K562 (cell line): ENCODE data around the gene IMPG1. TPM values are rescaled to one million over a fixed set of nuclear protein-coding genes. Genes with fewer than 3 reads are reported as not detected.

Source experiments
- ATAC-seq: fragments of 200-7000 bp; cut with Tn5 transposase; 3 replicates; pipeline ENCODE4 v1.9.1; 2020; ENCODE audit warnings: moderate library complexity
- BruUV-seq: library from RNA; stranded (reverse); fragments of 400-500 nt; replicated peaks from 2 replicates; lab custom pipeline; 2021; lab: Mats Ljungman, UMichigan
- CTCF ChIA-PET: fragments of 300-600 bp; formaldehyde crosslinking; extraction: SDS; loops from one replicate; lab custom pipeline; 2021; ENCODE audit warnings: low intra/inter-chr PET ratio; lab: Yijun Ruan, JAX
- POLR2A ChIA-PET: fragments of 300-600, 350-650 bp; sonication (Branson Sonifier 250); formaldehyde crosslinking; extraction: SDS; loops from one replicate; lab custom pipeline; 2021; ENCODE audit warnings: antibody characterized with exemption, inconsistent platforms; lab: Yijun Ruan, JAX
- DNase-seq, 4 experiments: peaks; one replicate each; pipeline versions ENCODE4 v3.0.0 to v3.0.0-alpha.2; 2011 to 2018; ENCODE audit warnings: low spot score in 3 of 4, mixed read lengths in 3 of 4; ENCODE audit errors: extremely low read depth in 1 of 4
- FAIRE-seq: peaks from 2 replicates; lab custom pipeline; 2011; peaks lifted over from hg19 to GRCh38; lab: Jason Lieb, UNC
- H2AFZ ChIP-seq: 2 replicates; pipeline ENCODE4 v1.6.0; 2011; ENCODE audit warnings: low read depth, low read length, control low read depth, inconsistent platforms
- H3K27ac ChIP-seq: fragments of 200-600 bp; 3 replicates; pipeline ENCODE4 v1.8.0; 2011; ENCODE audit warnings: low read depth, mild to moderate bottlenecking, control low read depth, inconsistent platforms, low read length, moderate library complexity, mixed read lengths; ENCODE audit errors: extremely low read depth
- H3K27me3 ChIP-seq, 2 experiments: fragments of 300-600 bp in 1 of 2; 2 replicates in 1 of 2; 3 replicates in 1 of 2; pipeline versions ENCODE4 v1.6.0 to v1.8.0; 2011; ENCODE audit warnings: inconsistent platforms in 2 of 2, low read length in 2 of 2, mild to moderate bottlenecking in 1 of 2, mixed read lengths in 1 of 2, moderate library complexity in 1 of 2; ENCODE audit not compliant: control insufficient read depth in 2 of 2, insufficient read depth in 2 of 2
- H3K36me3 ChIP-seq: fragments of 300-600 bp; 3 replicates; pipeline ENCODE4 v1.8.0; 2011; ENCODE audit warnings: mild to moderate bottlenecking, low read length, inconsistent platforms; ENCODE audit not compliant: control insufficient read depth, insufficient read depth
- H3K4me1 ChIP-seq, 2 experiments: fragments of 200-600 bp in 1 of 2; replicated peaks in 1 of 2; 2 replicates in 1 of 2; 3 replicates in 1 of 2; pipeline versions ENCODE4 v1.5.1 to v1.8.0; 2011; ENCODE audit warnings: inconsistent platforms in 2 of 2, low read length in 2 of 2, mild to moderate bottlenecking in 1 of 2, mixed read lengths in 1 of 2, moderate library complexity in 1 of 2; ENCODE audit not compliant: control insufficient read depth in 2 of 2, insufficient read depth in 2 of 2
- H3K4me2 ChIP-seq: 2 replicates; pipeline ENCODE4 v1.6.1; 2011; ENCODE audit warnings: low read length, control low read depth, inconsistent platforms, mixed read lengths; ENCODE audit not compliant: insufficient read depth
- H3K4me3 ChIP-seq: fragments of 200-600 bp; sonication (generic), shearing (Covaris generic); 2 replicates; pipeline ENCODE4 v1.5.1; 2016; ENCODE audit warnings: control low read depth, inconsistent platforms
- H3K79me2 ChIP-seq: fragments of 200-600 bp; 3 replicates; pipeline ENCODE4 v1.8.0; 2011; ENCODE audit warnings: low read length, inconsistent platforms; ENCODE audit not compliant: control insufficient read depth, insufficient read depth
- H3K9ac ChIP-seq, 2 experiments: 2 replicates each; pipeline versions ENCODE4 v1.6.0 to v1.6.1; 2011; ENCODE audit warnings: low read depth in 2 of 2, low read length in 2 of 2, control low read depth in 1 of 2, inconsistent platforms in 1 of 2, mild to moderate bottlenecking in 1 of 2, mixed read lengths in 1 of 2; ENCODE audit not compliant: insufficient read depth in 1 of 2
- H3K9me1 ChIP-seq: one replicate; pipeline ENCODE4 v1.6.0; 2011; ENCODE audit warnings: inconsistent platforms, mild to moderate bottlenecking, low read length, moderate library complexity; ENCODE audit not compliant: control insufficient read depth, insufficient read depth
- H3K9me3 ChIP-seq: replicated peaks from 2 replicates; pipeline ENCODE4 v1.5.1; 2011; ENCODE audit warnings: low read depth, low read length, inconsistent platforms; ENCODE audit not compliant: control insufficient read depth, insufficient read depth
- H4K20me1 ChIP-seq: replicated peaks from 2 replicates; pipeline ENCODE4 v1.6.1; 2011; ENCODE audit warnings: low read length, inconsistent platforms, mixed read lengths; ENCODE audit not compliant: control insufficient read depth, insufficient read depth
- BDP1 ChIP-seq: IDR thresholded peaks from 3 replicates; pipeline ENCODE4 v1.6.1; 2011; ENCODE audit not compliant: insufficient read length, insufficient read depth
- NFE2L1 ChIP-seq: fragments of 450-650 bp; IDR thresholded peaks from 2 replicates; pipeline ENCODE4 v1.6.1; 2016; ENCODE audit warnings: missing genetic modification characterization, low read depth, mild to moderate bottlenecking, missing compliant biosample characterization, moderate library complexity, borderline replicate concordance
- SMARCE1 ChIP-seq: fragments of 450-650 bp; IDR thresholded peaks from 2 replicates; pipeline ENCODE4 v1.7.1; 2016; ENCODE audit warnings: mild to moderate bottlenecking
- TCF7 ChIP-seq: sonication (generic); IDR thresholded peaks from 2 replicates; pipeline ENCODE4 v1.6.1; 2016; ENCODE audit warnings: antibody characterized with exemption, borderline replicate concordance
- YBX1 ChIP-seq: fragments of 450-650 bp; IDR thresholded peaks from 2 replicates; pipeline ENCODE4 v1.7.1; 2016; ENCODE audit warnings: mild to moderate bottlenecking
- ZEB2 ChIP-seq: fragments of 450-650 bp; IDR thresholded peaks from 2 replicates; pipeline ENCODE4 v1.6.1; 2016
- WGBS: fragments of 100-300 bp; shearing (Covaris generic); methylation state at CpG from one replicate; pipeline ENCODE4 v1.1.6; 2016; ENCODE audit warnings: low coverage, mixed read lengths; ENCODE audit not compliant: insufficient coverage; ENCODE audit errors: missing lambda C conversion rate; 5-methylcytosine and 5-hydroxymethylcytosine counted together
- in situ Hi-C: fragments of 300-500 bp; cut with MboI; formaldehyde crosslinking; loops from 4 replicates; pipeline ENCODE4 v1.15.0; 2018; ENCODE audit warnings: inconsistent platforms, mixed read lengths
- intact Hi-C: fragments of 100-400 bp; cut with micrococcal nuclease; formaldehyde crosslinking; loops from 2 replicates; pipeline ENCODE4 v1.14.2; 2022
- polyA plus RNA-seq, 8 experiments: library from polyadenylated mRNA; depleted of rRNA in 4 of 8; stranded (reverse) in 5 of 8; unstranded in 3 of 8; fragments of >200 nt; fragmentation: Nextera tagmentation in 2 of 8; fragmentation: Illumina TruSeq in 1 of 8; extraction: Ambion mirVana in 2 of 8; extraction: Trizol in 1 of 8; gene quantifications; 2 replicates each; pipeline versions ENCODE4 v1.2.1 to v1.2.3, GENCODE V29; 2011 to 2014; ENCODE audit warnings: inconsistent platforms in 1 of 8, missing spikeins in 1 of 8
- total RNA-seq, 7 experiments: library from RNA; depleted of rRNA in 6 of 7; stranded (reverse); fragments of >200 nt in 6 of 7; fragmentation: Illumina TruSeq in 2 of 7; extraction: Trizol in 2 of 7; gene quantifications; 2 replicates each; pipeline versions ENCODE4 v1.2.1 to v1.2.3, GENCODE V29; 2011 to 2021; ENCODE audit warnings: low replicate concordance in 1 of 7
- TF ChIP-seq, protein P1 (sequence below): IDR thresholded peaks from 2 replicates; pipeline ENCODE4 v1.6.1; 2011; ENCODE audit warnings: borderline replicate concordance, low read depth, mild to moderate bottlenecking, moderate library complexity, low read length; ENCODE audit not compliant: insufficient read depth, poor library complexity, severe bottlenecking
- TF ChIP-seq, protein P2 (sequence below): fragments of 450-650 bp; formaldehyde crosslinking; IDR thresholded peaks from 2 replicates; pipeline ENCODE4 v1.4.0; 2022; ENCODE audit warnings: missing genetic modification characterization
- TF ChIP-seq, protein P3 (sequence below): fragments of 250-450 bp; sonication (Bioruptor Pico); IDR thresholded peaks from 2 replicates; pipeline ENCODE4 v1.6.1; 2021; ENCODE audit warnings: mild to moderate bottlenecking
- TF ChIP-seq, protein P4 (sequence below): fragments of 250-450 bp; sonication (Bioruptor Pico); IDR thresholded peaks from 2 replicates; pipeline ENCODE4 v1.8.0; 2021; ENCODE audit warnings: borderline replicate concordance, mild to moderate bottlenecking, moderate library complexity; ENCODE audit not compliant: poor library complexity, severe bottlenecking

The IMPG1 gene
- total and polyA plus RNA-seq, 9 of the 15 experiments (the other 6 are each of a cell fraction or from before 2014, with no cell fraction given), result not detected

DNA sequence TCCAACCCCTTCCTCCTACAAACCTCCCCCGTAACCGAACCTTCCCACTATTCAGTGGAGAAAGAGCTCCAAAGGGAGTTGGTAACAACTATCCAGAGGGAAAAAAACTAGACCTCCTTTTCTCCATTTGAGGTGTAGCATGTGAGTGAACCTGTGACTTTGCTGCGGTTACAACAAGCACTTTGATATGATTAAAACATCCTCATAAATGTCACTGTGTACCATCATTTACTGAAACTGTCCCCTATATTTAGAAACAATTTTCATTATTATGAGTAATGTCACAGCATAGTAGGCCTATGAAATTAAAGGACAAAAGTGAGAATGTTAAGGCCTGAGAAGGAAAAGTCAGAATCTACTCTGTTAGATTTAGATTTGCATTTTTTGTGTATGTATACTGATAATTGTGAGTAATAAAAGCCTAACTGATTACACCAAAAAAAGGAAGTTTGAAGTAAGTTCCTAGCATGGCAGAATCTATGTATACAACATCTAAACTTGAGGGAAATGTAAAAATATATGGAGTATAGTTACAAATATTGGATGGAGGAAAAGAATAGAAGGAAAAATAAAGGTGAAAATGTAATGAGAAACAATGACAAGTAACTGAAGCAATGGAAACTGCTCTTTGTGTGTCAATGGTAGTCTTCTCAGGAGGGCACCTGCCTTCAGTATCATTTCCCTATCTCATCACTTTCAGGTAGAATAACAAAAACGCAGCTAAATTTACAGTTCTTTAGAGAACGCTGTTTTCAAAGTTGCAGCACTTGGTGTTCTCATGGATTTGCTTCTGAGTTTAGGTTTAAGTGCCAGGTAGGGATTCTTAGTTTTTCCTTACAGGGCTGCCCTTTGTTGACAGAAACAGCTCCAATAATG lies 145.9 kb downstream of the IMPG1 start:
- no peak overlapping the region for H3K4me2 ChIP-seq
- no peaks in the 10 kb centered on the region for H3K27me3 ChIP-seq
- no peaks in the 10 kb centered on the region for H3K9me1 ChIP-seq
- WGBS, result 0% methylated on average over 5 of the region's 5 CpGs
- H3K27ac ChIP-seq, result no peak overlapping the region
- H3K4me1 ChIP-seq, result no peaks in the 10 kb centered on the region
- BruUV-seq, result no TSS peak
- H2AFZ ChIP-seq, result no peak overlapping the region
- no peak overlapping the region for H3K9ac ChIP-seq
- intact Hi-C loops, result no loop called here
- ChIA-PET CTCF (no interaction called here), POLR2A (no interaction called here)
- FAIRE-seq, result no peak
- H3K79me2 ChIP-seq, result no peaks in the 10 kb centered on the region
- H3K9me3 ChIP-seq, result no peaks in the 10 kb centered on the region
- no peak overlapping the region for H3K4me3 ChIP-seq
- no peak for DNase-seq
- H3K36me3 ChIP-seq, result no peaks in the 10 kb centered on the region
- ATAC-seq, result no peak
- H4K20me1 ChIP-seq, result no peaks in the 10 kb centered on the region
- in situ Hi-C loops, result loop anchor here (25.0 kb wide), 1 partner anchor 1536 kb away; the partner anchor contains the start of gene HTR1B
- TF ChIP-seq TCF7 (no peak), BDP1 (no peak), YBX1 (no peak), SMARCE1 (no peak), NFE2L1 (tag) (no peak), ZEB2 (no peak)
- TF ChIP-seq, protein P1, sequence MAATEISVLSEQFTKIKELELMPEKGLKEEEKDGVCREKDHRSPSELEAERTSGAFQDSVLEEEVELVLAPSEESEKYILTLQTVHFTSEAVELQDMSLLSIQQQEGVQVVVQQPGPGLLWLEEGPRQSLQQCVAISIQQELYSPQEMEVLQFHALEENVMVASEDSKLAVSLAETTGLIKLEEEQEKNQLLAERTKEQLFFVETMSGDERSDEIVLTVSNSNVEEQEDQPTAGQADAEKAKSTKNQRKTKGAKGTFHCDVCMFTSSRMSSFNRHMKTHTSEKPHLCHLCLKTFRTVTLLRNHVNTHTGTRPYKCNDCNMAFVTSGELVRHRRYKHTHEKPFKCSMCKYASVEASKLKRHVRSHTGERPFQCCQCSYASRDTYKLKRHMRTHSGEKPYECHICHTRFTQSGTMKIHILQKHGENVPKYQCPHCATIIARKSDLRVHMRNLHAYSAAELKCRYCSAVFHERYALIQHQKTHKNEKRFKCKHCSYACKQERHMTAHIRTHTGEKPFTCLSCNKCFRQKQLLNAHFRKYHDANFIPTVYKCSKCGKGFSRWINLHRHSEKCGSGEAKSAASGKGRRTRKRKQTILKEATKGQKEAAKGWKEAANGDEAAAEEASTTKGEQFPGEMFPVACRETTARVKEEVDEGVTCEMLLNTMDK, result no peak
- TF ChIP-seq, protein P2, sequence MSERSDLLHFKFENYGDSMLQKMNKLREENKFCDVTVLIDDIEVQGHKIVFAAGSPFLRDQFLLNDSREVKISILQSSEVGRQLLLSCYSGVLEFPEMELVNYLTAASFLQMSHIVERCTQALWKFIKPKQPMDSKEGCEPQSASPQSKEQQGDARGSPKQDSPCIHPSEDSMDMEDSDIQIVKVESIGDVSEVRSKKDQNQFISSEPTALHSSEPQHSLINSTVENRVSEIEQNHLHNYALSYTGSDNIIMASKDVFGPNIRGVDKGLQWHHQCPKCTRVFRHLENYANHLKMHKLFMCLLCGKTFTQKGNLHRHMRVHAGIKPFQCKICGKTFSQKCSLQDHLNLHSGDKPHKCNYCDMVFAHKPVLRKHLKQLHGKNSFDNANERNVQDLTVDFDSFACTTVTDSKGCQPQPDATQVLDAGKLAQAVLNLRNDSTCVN (CRISPR knock-in tag), result no peak
- TF ChIP-seq, protein P3, sequence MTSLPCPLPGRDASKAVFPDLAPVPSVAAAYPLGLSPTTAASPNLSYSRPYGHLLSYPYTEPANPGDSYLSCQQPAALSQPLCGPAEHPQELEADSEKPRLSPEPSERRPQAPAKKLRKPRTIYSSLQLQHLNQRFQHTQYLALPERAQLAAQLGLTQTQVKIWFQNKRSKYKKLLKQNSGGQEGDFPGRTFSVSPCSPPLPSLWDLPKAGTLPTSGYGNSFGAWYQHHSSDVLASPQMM, result no peak
- TF ChIP-seq, protein P4, sequence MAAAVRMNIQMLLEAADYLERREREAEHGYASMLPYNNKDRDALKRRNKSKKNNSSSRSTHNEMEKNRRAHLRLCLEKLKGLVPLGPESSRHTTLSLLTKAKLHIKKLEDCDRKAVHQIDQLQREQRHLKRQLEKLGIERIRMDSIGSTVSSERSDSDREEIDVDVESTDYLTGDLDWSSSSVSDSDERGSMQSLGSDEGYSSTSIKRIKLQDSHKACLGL (CRISPR knock-in tag), result no peak
